Upper lobe of left lung (tissue), 4 donors: ENCODE measurements around the gene CCDC195.

Source experiments
- POLR2A ChIP-seq, 4 donors: fragments of 450-650 bp; IDR thresholded peaks; one replicate each; pipeline ENCODE4 v1.5.1; 2016 to 2017; ENCODE audit warnings: antibody characterized with exemption in 4 of 4, mild to moderate bottlenecking in 2 of 4
- TF ChIP-seq, protein P1 (sequence below), 6 experiments: fragments of 450-650 bp in 4 of 6; fragments of 200-600 bp in 2 of 6; sonication (generic) in 2 of 6; IDR thresholded peaks; one replicate each; pipeline ENCODE4 v1.5.1; 2016 to 2019; ENCODE audit warnings: antibody characterized with exemption in 6 of 6

GRCh38 chr2:224659714-224660113 lies 56.5 kb downstream of the CCDC195 start:
- TF ChIP-seq, protein P1, sequence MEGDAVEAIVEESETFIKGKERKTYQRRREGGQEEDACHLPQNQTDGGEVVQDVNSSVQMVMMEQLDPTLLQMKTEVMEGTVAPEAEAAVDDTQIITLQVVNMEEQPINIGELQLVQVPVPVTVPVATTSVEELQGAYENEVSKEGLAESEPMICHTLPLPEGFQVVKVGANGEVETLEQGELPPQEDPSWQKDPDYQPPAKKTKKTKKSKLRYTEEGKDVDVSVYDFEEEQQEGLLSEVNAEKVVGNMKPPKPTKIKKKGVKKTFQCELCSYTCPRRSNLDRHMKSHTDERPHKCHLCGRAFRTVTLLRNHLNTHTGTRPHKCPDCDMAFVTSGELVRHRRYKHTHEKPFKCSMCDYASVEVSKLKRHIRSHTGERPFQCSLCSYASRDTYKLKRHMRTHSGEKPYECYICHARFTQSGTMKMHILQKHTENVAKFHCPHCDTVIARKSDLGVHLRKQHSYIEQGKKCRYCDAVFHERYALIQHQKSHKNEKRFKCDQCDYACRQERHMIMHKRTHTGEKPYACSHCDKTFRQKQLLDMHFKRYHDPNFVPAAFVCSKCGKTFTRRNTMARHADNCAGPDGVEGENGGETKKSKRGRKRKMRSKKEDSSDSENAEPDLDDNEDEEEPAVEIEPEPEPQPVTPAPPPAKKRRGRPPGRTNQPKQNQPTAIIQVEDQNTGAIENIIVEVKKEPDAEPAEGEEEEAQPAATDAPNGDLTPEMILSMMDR (IDR thresholded peaks at IDR 0.05) = no peak
- TF ChIP-seq POLR2A (IDR thresholded peaks at IDR 0.05) = no peak
